Measurements from ENCODE around the gene SVOP. TPM values are rescaled to one million over a fixed set of nuclear protein-coding genes. Genes with fewer than 3 reads are reported as not detected.

Gene SVOP
- total and polyA plus RNA-seq, 7 donors = 0.23 to 1.1 (median 0.68) TPM; not detected in 2

DNA sequence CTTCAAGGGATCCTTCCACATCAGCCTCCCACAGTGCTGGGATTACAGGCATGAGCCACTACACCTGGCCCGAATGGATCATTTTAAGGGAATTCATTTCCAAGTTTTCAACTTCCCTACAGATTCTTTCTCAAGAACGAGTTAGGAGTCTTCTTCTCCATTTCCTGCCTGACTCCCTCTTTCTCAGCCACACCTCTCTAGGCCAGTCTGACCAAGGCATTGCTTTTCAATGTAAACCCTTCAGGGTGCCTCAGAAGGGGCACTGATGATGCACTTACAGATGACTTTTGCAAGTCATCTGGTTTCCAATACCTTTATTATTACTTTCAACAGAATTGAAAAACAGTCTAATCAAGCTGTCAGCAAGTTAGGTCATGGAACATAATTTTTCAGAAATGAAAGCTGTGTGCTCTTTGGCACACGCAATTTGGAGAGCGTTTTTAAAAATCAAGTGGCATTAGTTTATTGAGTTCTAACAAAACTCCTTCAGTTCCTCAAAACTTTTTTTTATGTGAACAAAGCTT is 47.2 kb downstream of the SVOP start:
- Histone ChIP-seq H3K27ac (no peak overlapping the region), H3K36me3 (no peaks in the 10 kb centered on the region), H3K4me1 (no peaks in the 10 kb centered on the region), H3K27me3 (no peaks in the 10 kb centered on the region), H3K9me3 (no peaks in the 10 kb centered on the region), H3K4me3 (no peak overlapping the region)
- WGBS, 2 donors = 61 to 67% methylated on average over 4 of the region's 4 CpGs
- DNase-seq = no peak
- no peak for TF ChIP-seq POLR2AphosphoS5 (IDR thresholded peaks at IDR 0.05)
- no peak for TF ChIP-seq POLR2A (IDR thresholded peaks at IDR 0.05)
- no peak for TF ChIP-seq EP300 (IDR thresholded peaks at IDR 0.05)
- TF ChIP-seq, protein P1, sequence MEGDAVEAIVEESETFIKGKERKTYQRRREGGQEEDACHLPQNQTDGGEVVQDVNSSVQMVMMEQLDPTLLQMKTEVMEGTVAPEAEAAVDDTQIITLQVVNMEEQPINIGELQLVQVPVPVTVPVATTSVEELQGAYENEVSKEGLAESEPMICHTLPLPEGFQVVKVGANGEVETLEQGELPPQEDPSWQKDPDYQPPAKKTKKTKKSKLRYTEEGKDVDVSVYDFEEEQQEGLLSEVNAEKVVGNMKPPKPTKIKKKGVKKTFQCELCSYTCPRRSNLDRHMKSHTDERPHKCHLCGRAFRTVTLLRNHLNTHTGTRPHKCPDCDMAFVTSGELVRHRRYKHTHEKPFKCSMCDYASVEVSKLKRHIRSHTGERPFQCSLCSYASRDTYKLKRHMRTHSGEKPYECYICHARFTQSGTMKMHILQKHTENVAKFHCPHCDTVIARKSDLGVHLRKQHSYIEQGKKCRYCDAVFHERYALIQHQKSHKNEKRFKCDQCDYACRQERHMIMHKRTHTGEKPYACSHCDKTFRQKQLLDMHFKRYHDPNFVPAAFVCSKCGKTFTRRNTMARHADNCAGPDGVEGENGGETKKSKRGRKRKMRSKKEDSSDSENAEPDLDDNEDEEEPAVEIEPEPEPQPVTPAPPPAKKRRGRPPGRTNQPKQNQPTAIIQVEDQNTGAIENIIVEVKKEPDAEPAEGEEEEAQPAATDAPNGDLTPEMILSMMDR (IDR thresholded peaks at IDR 0.05) = no peak
- intact Hi-C loops (cut with DNase I) = no loop called here

DNA sequence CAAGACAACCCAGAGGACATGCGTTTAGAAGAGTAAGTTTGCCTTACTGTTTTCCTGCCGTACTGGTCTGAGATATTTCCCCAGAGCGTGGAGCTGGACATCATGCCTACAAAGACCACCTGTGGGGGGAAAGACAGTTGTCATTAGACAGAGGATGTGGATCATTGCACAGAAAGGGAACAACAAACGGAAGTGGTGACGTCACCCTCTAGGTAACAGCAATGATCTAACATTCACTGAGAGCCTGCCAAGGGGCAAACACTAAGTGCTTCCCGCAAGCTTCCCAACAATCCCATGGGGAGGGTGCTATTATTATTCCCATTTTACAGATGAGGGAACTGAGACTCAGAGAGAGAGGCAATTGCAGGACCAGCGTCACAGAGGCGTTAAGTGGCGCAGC is 48.5 kb downstream of the SVOP start:
- no peaks in the 10 kb centered on the region for H3K36me3 ChIP-seq
- no peaks in the 10 kb centered on the region for H3K27me3 ChIP-seq
- no peak overlapping the region for H3K27ac ChIP-seq
- no peaks in the 10 kb centered on the region for H3K9me3 ChIP-seq
- DNase-seq = no peak
- 75 to 77% methylated on average over 9 of the region's 9 CpGs for WGBS, 2 donors
- no peak for TF ChIP-seq POLR2A (IDR thresholded peaks at IDR 0.05)
- no peak for TF ChIP-seq EP300 (IDR thresholded peaks at IDR 0.05)
- TF ChIP-seq, protein P1 (IDR thresholded peaks at IDR 0.05) = no peak
- TF ChIP-seq POLR2AphosphoS5 (IDR thresholded peaks at IDR 0.05) = no peak
- H3K4me1 ChIP-seq = no peaks in the 10 kb centered on the region
- intact Hi-C loops (cut with DNase I) = no loop called here
- no peak overlapping the region for H3K4me3 ChIP-seq

DNA sequence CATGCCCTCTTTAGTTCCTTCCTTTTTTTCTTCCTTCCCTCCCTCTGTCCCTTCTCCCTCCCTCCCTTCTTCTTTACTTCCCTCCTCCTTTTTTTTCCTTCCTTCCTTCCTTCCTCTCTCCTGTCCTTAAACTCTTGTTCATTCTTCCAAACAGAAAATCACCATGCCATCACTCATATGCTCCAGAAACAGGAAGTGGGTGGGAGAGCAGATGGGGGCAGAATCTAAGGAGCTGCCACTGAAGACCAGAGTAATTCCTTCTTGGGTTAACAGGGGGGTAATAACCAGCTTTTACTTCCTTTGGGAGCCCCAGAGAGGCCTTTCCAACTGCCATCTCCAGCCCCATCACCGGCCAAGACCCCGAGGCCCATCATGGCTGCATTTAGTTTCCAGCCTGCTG is 51.2 kb downstream of the SVOP start:
- TF ChIP-seq POLR2AphosphoS5 (IDR thresholded peaks at IDR 0.05) (no peak), POLR2A (IDR thresholded peaks at IDR 0.05) (no peak), EP300 (IDR thresholded peaks at IDR 0.05) (no peak)
- TF ChIP-seq, protein P1 (IDR thresholded peaks at IDR 0.05) = no peak
- Histone ChIP-seq H3K4me1 (no peaks in the 10 kb centered on the region), H3K36me3 (no peaks in the 10 kb centered on the region), H3K27ac (no peak overlapping the region), H3K27me3 (no peaks in the 10 kb centered on the region), H3K9me3 (no peaks in the 10 kb centered on the region), H3K4me3 (no peak overlapping the region)
- intact Hi-C loops (cut with DNase I) = no loop called here
- DNase-seq = no peak
- 88 to 90% methylated on average over 2 of the region's 2 CpGs for WGBS, 2 donors

DNA sequence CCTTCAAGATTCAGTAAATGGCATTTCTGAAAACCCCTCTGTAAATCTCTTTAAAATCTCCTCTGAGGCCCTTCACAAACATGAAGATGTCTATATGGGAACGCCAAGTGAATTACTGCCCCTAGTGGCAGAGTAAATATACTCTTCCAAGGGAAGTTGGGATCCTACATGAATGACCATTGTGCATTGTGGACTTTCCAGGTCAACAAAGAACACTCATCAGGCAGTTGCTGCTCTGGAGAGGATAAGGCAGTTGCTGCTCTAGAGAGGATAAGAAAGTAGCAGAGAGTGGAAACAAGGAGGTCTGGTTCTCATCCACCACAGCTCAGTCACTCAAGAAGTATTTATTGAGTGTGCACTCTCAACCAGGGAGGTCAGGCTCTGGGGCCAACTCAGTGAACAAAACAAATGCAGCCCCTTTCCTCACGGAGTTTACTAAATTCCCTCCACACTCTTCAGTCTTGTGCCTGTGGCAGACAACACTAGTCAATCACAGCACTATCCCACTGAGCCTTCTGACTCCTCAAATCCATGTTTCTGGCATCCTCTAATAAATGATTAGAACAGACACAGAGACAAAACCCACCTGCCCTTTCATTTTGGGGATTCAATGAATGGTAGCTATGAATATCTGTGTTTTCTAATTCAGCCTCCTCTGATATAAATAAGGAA is 52.9 kb downstream of the SVOP start:
- Histone ChIP-seq H3K27ac (no peak overlapping the region), H3K4me1 (no peaks in the 10 kb centered on the region), H3K27me3 (no peaks in the 10 kb centered on the region), H3K36me3 (no peaks in the 10 kb centered on the region), H3K9me3 (no peaks in the 10 kb centered on the region), H3K4me3 (no peak overlapping the region)
- 57 to 78% methylated on average over 2 of the region's 2 CpGs for whole genome bisulfite sequencing, 2 donors
- no peak for TF ChIP-seq EP300 (IDR thresholded peaks at IDR 0.05)
- no peak for TF ChIP-seq POLR2AphosphoS5 (IDR thresholded peaks at IDR 0.05)
- no peak for DNase-seq
- intact Hi-C loops (cut with DNase I) = no loop called here

DNA sequence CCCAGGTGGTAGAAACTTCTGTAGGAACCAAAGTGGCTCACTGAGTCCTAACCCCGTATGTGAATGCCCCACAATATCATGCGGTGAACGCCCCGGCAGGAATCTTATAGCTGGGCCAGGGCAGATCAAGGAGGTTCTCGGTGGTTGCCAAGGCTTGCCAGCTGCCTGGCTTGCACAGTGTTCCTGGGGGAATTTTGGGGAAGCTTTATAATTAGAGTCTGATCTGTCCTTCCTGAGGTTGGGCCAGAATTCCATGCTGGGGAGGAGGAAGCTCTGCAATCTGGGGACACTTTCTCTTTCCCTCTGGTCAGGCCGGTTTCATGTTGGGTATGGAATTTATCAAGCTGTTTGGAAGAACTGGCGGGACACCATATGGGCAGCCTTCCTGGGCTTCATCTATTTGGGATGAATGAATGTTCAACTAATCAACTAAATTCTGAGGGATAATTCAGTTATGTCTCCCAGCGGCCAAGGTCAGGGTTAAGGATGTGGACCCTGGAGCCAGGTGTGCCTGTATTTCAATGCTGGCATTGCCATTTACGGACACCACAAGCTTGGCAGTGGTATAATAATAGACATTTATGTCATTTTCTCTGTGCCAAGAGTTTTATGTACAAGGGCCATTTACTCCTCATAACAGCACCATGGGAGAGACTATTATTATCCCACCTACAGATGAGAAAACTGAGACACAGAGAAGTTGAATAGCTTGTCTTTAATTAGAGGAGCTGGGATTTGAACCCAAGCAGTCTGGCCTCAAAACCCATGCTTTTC is 54.3 kb downstream of the SVOP start:
- TF ChIP-seq POLR2AphosphoS5 (IDR thresholded peaks at IDR 0.05) = no peak
- no peak for TF ChIP-seq POLR2A (IDR thresholded peaks at IDR 0.05)
- TF ChIP-seq, protein P1 (IDR thresholded peaks at IDR 0.05) = no peak
- no peak for TF ChIP-seq EP300 (IDR thresholded peaks at IDR 0.05)
- H3K4me3 ChIP-seq = no peak overlapping the region
- no peak for DNase-seq
- 94 to 95% methylated on average over 9 of the region's 9 CpGs for WGBS, 2 donors
- H3K27me3 ChIP-seq = no peaks in the 10 kb centered on the region
- no peaks in the 10 kb centered on the region for H3K9me3 ChIP-seq
- intact Hi-C loops (cut with DNase I) = no loop called here
- H3K4me1 ChIP-seq = no peaks in the 10 kb centered on the region
- H3K36me3 ChIP-seq = no peaks in the 10 kb centered on the region
- H3K27ac ChIP-seq = no peak overlapping the region
